K562 (cell line): ENCODE data around the gene ACOT7. TPM values are rescaled to one million over a fixed set of nuclear protein-coding genes. Genes with fewer than 3 reads are reported as not detected.

ENCODE experiments used
- SMARCA4 ChIP-seq: fragments of 450-650 bp; IDR thresholded peaks from 2 replicates; pipeline ENCODE4 v1.6.1; 2016
- SMARCA5 ChIP-seq: fragments of 450-650 bp; IDR thresholded peaks from 2 replicates; pipeline ENCODE4 v1.6.1; 2016
- polyA plus RNA-seq, 8 experiments: library from polyadenylated mRNA; depleted of rRNA in 4 of 8; stranded (reverse) in 5 of 8; unstranded in 3 of 8; fragments of >200 nt; fragmentation: Nextera tagmentation in 2 of 8; fragmentation: Illumina TruSeq in 1 of 8; extraction: Ambion mirVana in 2 of 8; extraction: Trizol in 1 of 8; gene quantifications; 2 replicates each; pipeline versions ENCODE4 v1.2.1 to v1.2.3, GENCODE V29; 2011 to 2014; ENCODE audit warnings: inconsistent platforms in 1 of 8, missing spikeins in 1 of 8
- total RNA-seq, 7 experiments: library from RNA; depleted of rRNA in 6 of 7; stranded (reverse); fragments of >200 nt in 6 of 7; fragmentation: Illumina TruSeq in 2 of 7; extraction: Trizol in 2 of 7; gene quantifications; 2 replicates each; pipeline versions ENCODE4 v1.2.1 to v1.2.3, GENCODE V29; 2011 to 2021; ENCODE audit warnings: low replicate concordance in 1 of 7
- TF ChIP-seq, protein P1 (sequence below), 2 experiments: fragments of 450-650 bp; formaldehyde crosslinking in 1 of 2; IDR thresholded peaks; 2 replicates each; pipeline versions ENCODE4 v1.4.0 to v1.6.1; 2014 to 2020; ENCODE audit warnings: mild to moderate bottlenecking in 2 of 2, borderline replicate concordance in 1 of 2, low read depth in 1 of 2
- TF ChIP-seq, protein P2 (sequence below): conservative IDR thresholded peaks from 2 replicates; pipeline ENCODE4 v1.6.1; 2011; ENCODE audit warnings: low read depth, mild to moderate bottlenecking, low read length; ENCODE audit not compliant: control insufficient read depth

Gene ACOT7
- total and polyA plus RNA-seq, 9 of the 15 experiments (the other 6 are each of a cell fraction or from before 2014, with no cell fraction given): 7.0 to 92.6 (median 37.2) TPM

DNA sequence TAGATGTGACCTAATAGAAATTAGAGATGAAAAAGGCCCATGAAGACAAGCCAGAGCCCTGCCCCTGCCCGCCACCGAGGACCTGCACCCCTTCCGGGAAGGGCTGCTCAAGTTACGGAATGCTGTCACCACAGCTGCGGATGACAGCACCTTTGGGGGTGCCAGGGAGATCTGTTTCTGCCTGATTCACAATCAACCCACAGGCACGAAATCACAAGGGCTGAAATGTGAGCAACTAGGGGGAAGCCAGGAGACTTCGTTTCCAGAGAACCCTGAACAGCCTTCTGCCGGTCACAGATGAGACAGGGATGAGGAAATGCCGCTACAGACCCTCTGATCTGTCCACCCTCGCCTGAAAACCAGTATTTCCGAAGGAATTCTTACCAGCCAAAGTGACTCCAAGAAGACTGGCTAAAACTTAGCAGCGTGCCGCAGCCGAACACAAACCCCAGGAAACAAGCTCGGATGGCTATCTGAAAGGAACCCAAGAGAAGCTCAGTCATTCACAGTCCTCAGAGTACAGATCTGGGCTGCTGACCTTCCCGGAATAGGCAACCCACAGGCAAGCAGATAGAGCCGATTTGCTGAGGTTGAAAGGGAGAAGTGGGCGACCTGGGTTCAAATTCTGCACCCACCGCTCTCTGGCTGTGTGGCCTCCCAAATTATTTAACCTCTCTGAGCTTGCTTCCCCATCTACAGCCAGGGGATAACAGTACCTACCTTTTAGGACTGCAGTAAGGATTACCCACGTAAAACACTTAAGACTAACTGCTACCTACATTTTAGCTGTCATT is 158.9 kb downstream of the ACOT7 start (continued):
- TF ChIP-seq, protein P1, sequence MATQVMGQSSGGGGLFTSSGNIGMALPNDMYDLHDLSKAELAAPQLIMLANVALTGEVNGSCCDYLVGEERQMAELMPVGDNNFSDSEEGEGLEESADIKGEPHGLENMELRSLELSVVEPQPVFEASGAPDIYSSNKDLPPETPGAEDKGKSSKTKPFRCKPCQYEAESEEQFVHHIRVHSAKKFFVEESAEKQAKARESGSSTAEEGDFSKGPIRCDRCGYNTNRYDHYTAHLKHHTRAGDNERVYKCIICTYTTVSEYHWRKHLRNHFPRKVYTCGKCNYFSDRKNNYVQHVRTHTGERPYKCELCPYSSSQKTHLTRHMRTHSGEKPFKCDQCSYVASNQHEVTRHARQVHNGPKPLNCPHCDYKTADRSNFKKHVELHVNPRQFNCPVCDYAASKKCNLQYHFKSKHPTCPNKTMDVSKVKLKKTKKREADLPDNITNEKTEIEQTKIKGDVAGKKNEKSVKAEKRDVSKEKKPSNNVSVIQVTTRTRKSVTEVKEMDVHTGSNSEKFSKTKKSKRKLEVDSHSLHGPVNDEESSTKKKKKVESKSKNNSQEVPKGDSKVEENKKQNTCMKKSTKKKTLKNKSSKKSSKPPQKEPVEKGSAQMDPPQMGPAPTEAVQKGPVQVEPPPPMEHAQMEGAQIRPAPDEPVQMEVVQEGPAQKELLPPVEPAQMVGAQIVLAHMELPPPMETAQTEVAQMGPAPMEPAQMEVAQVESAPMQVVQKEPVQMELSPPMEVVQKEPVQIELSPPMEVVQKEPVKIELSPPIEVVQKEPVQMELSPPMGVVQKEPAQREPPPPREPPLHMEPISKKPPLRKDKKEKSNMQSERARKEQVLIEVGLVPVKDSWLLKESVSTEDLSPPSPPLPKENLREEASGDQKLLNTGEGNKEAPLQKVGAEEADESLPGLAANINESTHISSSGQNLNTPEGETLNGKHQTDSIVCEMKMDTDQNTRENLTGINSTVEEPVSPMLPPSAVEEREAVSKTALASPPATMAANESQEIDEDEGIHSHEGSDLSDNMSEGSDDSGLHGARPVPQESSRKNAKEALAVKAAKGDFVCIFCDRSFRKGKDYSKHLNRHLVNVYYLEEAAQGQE (IDR thresholded peaks at IDR 0.05; ENCODE audit: borderline replicate concordance): no peak
- TF ChIP-seq, protein P1 (CRISPR knock-in tag; IDR thresholded peaks at IDR 0.05; ENCODE audit: low read depth): no peak
- 0 out of 2 replicates have a peak, but pooled peaks have one; percentile 10 for TF ChIP-seq SMARCA4
- TF ChIP-seq, protein P2, sequence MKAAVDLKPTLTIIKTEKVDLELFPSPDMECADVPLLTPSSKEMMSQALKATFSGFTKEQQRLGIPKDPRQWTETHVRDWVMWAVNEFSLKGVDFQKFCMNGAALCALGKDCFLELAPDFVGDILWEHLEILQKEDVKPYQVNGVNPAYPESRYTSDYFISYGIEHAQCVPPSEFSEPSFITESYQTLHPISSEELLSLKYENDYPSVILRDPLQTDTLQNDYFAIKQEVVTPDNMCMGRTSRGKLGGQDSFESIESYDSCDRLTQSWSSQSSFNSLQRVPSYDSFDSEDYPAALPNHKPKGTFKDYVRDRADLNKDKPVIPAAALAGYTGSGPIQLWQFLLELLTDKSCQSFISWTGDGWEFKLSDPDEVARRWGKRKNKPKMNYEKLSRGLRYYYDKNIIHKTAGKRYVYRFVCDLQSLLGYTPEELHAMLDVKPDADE: 0 out of 2 replicates have a peak, but pooled peaks have one; percentile 38
- TF ChIP-seq SMARCA5: peak; percentile 91
